ENCODE results near the gene CASP8. TPM values are rescaled to one million over a fixed set of nuclear protein-coding genes. Genes with fewer than 3 reads are reported as not detected.
A peak's percentile ranks its signal among the peaks of the same experiment; 100 is the strongest.

The CASP8 gene
- total RNA-seq = 10 to 100 TPM; 62.7 to 63.2 TPM

DNA sequence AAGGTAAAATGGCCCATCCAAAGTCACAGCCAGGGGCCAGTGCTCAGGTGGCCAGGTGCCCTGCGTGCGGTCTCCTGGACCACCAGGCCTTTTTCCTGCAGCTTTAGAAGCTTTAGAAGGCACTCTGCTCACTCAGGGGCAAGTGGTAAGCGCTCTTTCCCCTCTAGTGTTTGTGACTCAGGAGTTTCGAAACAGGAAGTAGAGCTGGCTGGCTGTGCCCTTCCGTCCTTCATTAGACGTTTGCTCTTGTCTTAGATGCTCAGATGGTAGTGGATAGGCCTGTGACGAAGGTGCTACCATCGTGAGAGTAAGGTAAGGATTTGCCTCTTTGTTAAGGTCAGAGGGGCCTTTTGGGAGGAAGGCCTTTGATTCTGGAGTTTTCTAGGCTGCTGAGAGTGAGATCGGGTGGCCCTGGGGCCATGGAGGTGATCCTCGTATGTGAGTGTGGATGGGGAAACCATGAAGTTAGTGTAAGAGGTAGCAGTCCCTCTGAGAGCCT lies at the start of gene CASP8:
TSS of gene CASP8 (plus strand) at position 235 of the 499 bp plus-strand sequence. CDS start 5,951 bp downstream, outside the sequence.
- peak within 1 kb of the TSS; percentile 96 for H3K27ac Mint-ChIP-seq

DNA sequence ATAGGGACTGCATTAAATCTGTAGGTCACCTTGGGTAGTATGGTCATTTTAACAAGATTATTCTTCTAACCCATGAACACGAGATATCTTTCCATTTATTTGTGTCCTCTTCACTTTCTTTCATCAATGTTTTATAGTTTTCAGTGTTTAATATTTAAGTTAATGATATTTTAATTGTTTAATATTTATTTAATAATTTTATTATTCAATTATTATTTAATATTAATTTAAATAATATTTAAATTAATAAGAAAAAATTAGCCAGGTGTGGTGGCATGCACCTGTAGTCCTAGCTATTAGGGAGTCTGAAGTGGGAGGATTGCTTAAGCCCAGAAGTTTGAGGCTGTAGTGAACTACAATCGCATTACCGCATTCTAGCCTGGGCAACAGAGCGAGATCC lies 44.4 kb upstream of the CASP8 start:
- Mint-ChIP-seq H3K27ac (no peak overlapping the region), H3K4me3 (no peak overlapping the region), H3K27me3 (ENCODE audit: low read depth) (no peaks in the 10 kb centered on the region), H3K9me3 (ENCODE audit: insufficient read depth) (no peaks in the 10 kb centered on the region), H3K36me3 (ENCODE audit: low read depth) (peaks cover 45% of the 10 kb centered on the region), H3K4me1 (ENCODE audit: low read depth) (peaks cover 32% of the 10 kb centered on the region)
- CTCF ChIA-PET = interaction anchor here (1.7 kb wide), 1 partner anchor 16 kb away, joined by 4 read pairs; no protein-coding TSS in a partner anchor
- POLR2A ChIA-PET = no interaction called here
- no peak for DNase-seq
- no peak for ATAC-seq

More for the DNA sequence above, at the start of gene CASP8:
- ATAC-seq = peak; percentile 44
- H3K9me3 Mint-ChIP-seq (ENCODE audit: insufficient read depth) = no peaks in the 10 kb centered on the region
- ChIA-PET CTCF (interaction anchor here (1.0 to 5.9 kb wide), 11 partner anchors 9 to 143 kb away, joined by 3 to 100 read pairs (median 6); partner anchors contain the start of gene CASP10), POLR2A (interaction anchor here (0.6 to 13.5 kb wide), 27 partner anchors 9 to 1006 kb away, joined by 3 to 221 read pairs (median 5); partner anchors contain the start of genes CASP10, CFLAR, CLK1 and NIF3L1)
- H3K4me1 Mint-ChIP-seq (ENCODE audit: low read depth) = peaks cover 74% of the 10 kb centered on the region
- no peaks in the 10 kb centered on the region for H3K27me3 Mint-ChIP-seq (ENCODE audit: low read depth)
- peaks cover 30% of the 10 kb centered on the region for H3K36me3 Mint-ChIP-seq (ENCODE audit: low read depth)
- peak within 1 kb of the TSS; percentile 92 for H3K4me3 Mint-ChIP-seq
- peak; percentile 83 for DNase-seq

DNA sequence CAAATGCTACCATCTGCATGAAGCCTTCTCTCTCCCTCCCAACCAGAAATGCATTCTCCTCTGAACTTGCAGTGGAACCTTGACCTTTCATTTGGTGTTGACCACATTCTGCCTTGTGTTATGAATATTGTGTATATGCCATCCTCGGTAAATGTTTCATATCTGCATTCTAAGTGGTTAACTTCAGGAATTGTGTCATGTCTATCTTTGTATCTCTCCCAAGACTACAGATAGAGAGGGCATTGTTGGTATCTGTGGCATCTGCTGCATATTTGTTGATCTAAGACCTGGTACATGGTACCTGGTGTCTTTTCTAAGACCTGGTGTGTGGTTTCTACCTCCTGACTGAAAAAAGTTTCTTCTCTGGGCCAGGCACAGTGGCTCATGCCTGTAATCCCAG lies 43.4 kb upstream of the CASP8 start:
- DNase-seq (no peak), ATAC-seq (no peak)
- POLR2A ChIA-PET = no interaction called here
- Mint-ChIP-seq H3K27ac (no peak overlapping the region), H3K27me3 (ENCODE audit: low read depth) (no peaks in the 10 kb centered on the region), H3K36me3 (ENCODE audit: low read depth) (peaks cover 49% of the 10 kb centered on the region), H3K4me3 (no peak overlapping the region), H3K4me1 (ENCODE audit: low read depth) (peaks cover 32% of the 10 kb centered on the region), H3K9me3 (ENCODE audit: insufficient read depth) (no peaks in the 10 kb centered on the region)
- CTCF ChIA-PET = interaction anchor here (1.7 kb wide), 1 partner anchor 15 kb away, joined by 4 read pairs; no protein-coding TSS in a partner anchor

DNA sequence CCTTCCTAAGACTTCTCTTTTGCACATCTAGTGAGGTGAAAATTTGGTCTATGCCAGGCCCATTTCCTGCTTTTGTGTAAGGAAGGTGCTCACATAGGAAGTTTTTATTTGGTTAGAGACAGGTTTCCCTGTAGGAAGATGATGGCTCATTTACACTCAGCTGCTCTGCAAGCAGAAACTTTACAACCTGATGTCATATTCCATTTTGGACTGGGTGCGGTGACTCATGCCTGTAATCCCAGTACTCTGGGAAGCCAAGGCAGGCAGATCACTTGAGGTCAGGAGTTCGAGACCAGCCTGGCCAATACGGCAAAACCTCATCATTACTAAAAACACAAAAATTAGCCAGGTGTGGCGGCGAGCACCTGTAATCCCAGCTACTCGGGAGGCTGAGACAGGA lies 41.6 kb upstream of the CASP8 start:
- ChIA-PET CTCF (interaction anchor here (1.0 to 6.3 kb wide), 3 partner anchors 14 to 36 kb away, joined by 4 to 72 read pairs (median 5); partner anchors contain the start of gene CASP10), POLR2A (no interaction called here)
- DNase-seq (peak; percentile 14), ATAC-seq (no peak)
- Mint-ChIP-seq H3K27me3 (ENCODE audit: low read depth) (no peaks in the 10 kb centered on the region), H3K27ac (peak overlapping the region; percentile 9), H3K4me3 (no peak overlapping the region), H3K36me3 (ENCODE audit: low read depth) (peaks cover 61% of the 10 kb centered on the region), H3K9me3 (ENCODE audit: insufficient read depth) (no peaks in the 10 kb centered on the region), H3K4me1 (ENCODE audit: low read depth) (peaks cover 39% of the 10 kb centered on the region)

DNA sequence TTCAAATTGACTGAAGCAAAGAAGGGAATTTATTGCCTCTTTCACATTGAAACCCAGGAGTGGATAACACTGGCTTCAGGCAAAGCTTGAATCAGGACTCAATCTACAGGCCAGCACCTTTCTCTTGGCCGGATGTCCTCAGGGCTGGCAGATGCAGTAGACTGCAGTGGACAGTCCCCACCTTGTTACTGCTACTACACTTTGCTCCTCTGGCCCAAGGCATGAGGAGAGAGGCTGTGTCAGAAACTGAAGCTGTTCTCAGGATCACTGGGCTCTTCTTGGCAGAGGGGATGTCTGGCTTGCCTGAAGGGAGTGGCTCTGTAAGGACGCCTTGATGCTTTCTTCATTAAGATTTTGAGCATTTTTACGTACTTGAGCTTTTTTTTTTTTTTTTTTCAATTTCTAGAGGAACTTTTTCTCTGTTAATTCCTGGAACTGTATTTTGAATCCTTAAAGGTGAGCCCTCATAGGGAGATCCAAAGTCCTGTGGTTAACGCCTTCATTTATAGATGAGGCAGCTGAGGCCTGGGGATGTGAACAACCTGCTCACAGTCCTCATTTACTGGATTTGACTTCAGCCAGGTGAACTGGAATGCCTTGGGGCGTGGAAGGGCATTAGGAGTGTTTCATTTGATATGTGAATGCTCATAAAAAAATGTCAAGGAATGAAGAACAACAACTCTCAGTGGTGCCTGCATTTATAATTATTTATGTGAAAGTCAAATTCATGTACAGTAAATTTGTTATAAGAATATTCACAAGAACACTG lies 40.8 kb upstream of the CASP8 start:
- ChIA-PET POLR2A (interaction anchor here (0.7 to 1.9 kb wide), 2 partner anchors 13 to 37 kb away, joined by 3 to 6 read pairs; partner anchors contain the start of gene CASP10), CTCF (interaction anchor here (1.1 to 6.3 kb wide), 3 partner anchors 13 to 42 kb away, joined by 3 to 72 read pairs (median 29); partner anchors contain the start of gene CASP10)
- H3K4me1 Mint-ChIP-seq (ENCODE audit: low read depth) = peaks cover 37% of the 10 kb centered on the region
- peak overlapping the region; percentile 9 for H3K27ac Mint-ChIP-seq
- no peaks in the 10 kb centered on the region for H3K9me3 Mint-ChIP-seq (ENCODE audit: insufficient read depth)
- H3K27me3 Mint-ChIP-seq (ENCODE audit: low read depth) = no peaks in the 10 kb centered on the region
- ATAC-seq = no peak
- DNase-seq = no peak
- peaks cover 62% of the 10 kb centered on the region for H3K36me3 Mint-ChIP-seq (ENCODE audit: low read depth)
- H3K4me3 Mint-ChIP-seq = no peak overlapping the region

DNA sequence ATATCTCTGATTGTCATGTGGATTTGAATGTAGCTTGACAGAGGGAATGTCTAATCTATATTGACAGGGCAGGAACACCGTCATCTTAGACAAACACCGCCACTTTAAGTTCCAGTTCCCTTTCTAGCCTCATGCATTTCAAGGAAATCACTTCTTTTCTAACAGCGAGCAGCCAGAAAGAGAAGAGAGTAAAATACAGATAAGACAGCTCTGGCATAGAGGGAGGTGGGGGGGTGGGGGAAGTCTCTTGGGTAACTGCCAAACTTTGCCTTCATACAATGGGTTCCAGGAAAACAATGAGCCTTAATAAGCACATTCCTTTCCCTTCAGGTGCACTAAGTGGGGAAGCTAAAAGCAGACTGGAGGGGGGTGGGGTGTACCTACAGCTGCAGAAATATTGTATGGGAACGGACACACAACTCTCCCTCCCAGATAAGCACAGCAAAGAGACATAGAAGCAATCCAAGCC lies 40.2 kb upstream of the CASP8 start:
- H3K9me3 Mint-ChIP-seq (ENCODE audit: insufficient read depth) = no peaks in the 10 kb centered on the region
- H3K27ac Mint-ChIP-seq = peak overlapping the region; percentile 39

DNA sequence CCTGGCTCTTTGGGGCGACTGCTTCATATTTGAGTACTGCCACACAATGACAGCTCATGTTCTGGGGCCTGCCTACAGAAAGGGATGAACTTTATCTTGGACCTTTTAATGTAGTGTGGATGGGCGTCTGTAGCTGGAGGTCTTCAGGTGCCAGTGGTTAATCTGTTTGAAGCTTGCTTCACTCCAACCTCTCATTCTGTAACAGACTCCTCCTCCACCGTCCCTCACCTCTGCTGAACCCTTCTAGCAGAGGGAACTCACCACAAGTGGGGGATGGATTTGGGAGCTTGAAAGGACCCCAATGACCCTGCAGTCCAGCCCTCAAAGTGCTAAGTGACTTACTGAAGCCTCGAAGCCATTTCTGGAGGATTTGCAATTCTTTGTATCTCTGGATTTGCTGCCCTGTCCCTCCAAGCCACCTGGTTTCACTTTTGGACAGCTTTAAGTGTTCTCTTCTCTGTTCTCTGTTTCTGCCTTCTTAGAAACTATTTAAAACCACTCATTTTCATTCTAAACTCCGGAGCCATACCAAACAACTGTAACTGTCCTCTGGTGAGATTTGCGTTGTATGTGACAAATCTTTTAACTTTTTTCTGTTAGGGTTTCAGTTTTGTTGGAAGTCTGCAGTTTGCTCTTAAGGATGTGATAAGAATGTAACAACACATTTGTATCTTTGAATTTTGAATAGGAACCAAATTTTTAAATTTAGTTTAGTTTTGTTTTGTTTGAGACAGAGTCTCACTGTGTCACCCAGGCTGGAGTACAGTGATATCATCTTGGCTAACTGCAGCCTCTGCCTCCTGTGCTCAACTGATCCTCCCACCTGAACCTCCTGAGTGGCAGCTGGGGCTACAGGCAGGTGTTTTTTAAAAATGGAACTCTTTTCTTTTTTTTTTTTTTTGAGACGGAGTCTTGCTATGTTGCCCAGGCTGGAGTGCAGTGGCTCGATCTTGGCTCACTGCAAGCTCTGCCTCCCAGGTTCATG lies 37.0 kb upstream of the CASP8 start:
- CTCF ChIA-PET = interaction anchor here (1.1 to 6.3 kb wide), 5 partner anchors 9 to 46 kb away, joined by 4 to 72 read pairs (median 7); partner anchors contain the start of gene CASP10

More for the DNA sequence above, 40.2 kb upstream of the CASP8 start:
- peaks cover 39% of the 10 kb centered on the region for H3K4me1 Mint-ChIP-seq (ENCODE audit: low read depth)
- ATAC-seq = no peak
- no peak for DNase-seq
- POLR2A ChIA-PET = interaction anchor here (1.4 to 1.9 kb wide), 2 partner anchors 12 to 13 kb away, joined by 3 to 6 read pairs; no protein-coding TSS in a partner anchor
- H3K36me3 Mint-ChIP-seq (ENCODE audit: low read depth) = peaks cover 66% of the 10 kb centered on the region
- H3K4me3 Mint-ChIP-seq = no peak overlapping the region
- H3K27me3 Mint-ChIP-seq (ENCODE audit: low read depth) = no peaks in the 10 kb centered on the region
- CTCF ChIA-PET = interaction anchor here (1.0 to 6.3 kb wide), 5 partner anchors 8 to 319 kb away, joined by 3 to 72 read pairs (median 4); partner anchors contain the start of gene CASP10

DNA sequence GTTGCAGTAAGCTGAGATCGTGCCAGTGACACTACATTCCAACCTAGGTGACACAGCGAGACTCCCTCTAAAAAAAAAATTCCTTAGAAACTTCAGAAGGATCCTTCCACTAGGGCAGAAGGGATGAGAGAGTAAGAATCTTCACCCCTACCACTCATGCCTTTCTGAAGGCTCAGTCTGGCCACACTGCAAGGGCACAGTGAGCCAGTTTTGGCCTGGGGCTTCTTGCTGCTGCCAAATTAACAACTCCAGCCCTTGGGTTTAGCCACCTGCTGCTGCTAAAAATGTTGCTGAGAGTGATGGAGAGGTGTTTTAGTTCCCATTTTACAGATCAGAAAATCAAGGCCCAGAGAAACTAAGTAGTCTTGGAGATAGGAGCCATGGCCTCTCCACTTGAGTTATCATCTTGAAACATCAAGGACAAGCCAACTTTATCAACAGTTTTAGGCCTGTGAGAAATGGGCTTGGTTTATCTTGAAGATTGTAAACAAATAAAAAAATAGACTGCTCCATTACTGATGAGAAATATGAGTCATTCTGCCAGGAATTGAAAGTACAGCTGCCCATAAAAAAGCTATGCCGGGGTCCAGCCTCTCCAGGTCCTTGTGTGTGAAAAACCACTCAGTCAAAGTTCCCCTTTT lies 31.9 kb upstream of the CASP8 start:
- H3K27ac Mint-ChIP-seq = peak overlapping the region; percentile 78
- no peak for DNase-seq
- H3K36me3 Mint-ChIP-seq (ENCODE audit: low read depth) = peaks cover 8% of the 10 kb centered on the region
- ATAC-seq = no peak
- H3K4me1 Mint-ChIP-seq (ENCODE audit: low read depth) = peaks cover 49% of the 10 kb centered on the region
- peak overlapping the region; percentile 34 for H3K4me3 Mint-ChIP-seq
- no peaks in the 10 kb centered on the region for H3K27me3 Mint-ChIP-seq (ENCODE audit: low read depth)
- POLR2A ChIA-PET = interaction anchor here (1.1 to 1.8 kb wide), 2 partner anchors 32 to 45 kb away, joined by 4 read pairs; partner anchors contain the start of genes CASP10 and CASP8
- no peaks in the 10 kb centered on the region for H3K9me3 Mint-ChIP-seq (ENCODE audit: insufficient read depth)
- CTCF ChIA-PET = interaction anchor here (1.3 to 3.9 kb wide), 3 partner anchors 33 to 51 kb away, joined by 3 to 36 read pairs (median 7); partner anchors contain the start of gene CASP10

More for the DNA sequence above, 37.0 kb upstream of the CASP8 start:
- peaks cover 49% of the 10 kb centered on the region for H3K36me3 Mint-ChIP-seq (ENCODE audit: low read depth)
- peak overlapping the region; percentile 23 for H3K4me3 Mint-ChIP-seq
- ATAC-seq (peak; percentile 46), DNase-seq (no peak)
- peak overlapping the region; percentile 78 for H3K27ac Mint-ChIP-seq
- H3K4me1 Mint-ChIP-seq (ENCODE audit: low read depth) = peaks cover 44% of the 10 kb centered on the region
- H3K27me3 Mint-ChIP-seq (ENCODE audit: low read depth) = no peaks in the 10 kb centered on the region
- no peaks in the 10 kb centered on the region for H3K9me3 Mint-ChIP-seq (ENCODE audit: insufficient read depth)
- POLR2A ChIA-PET = interaction anchor here (1.0 kb wide), 1 partner anchor 41 kb away, joined by 4 read pairs; the partner anchor contains the start of gene CASP10

DNA sequence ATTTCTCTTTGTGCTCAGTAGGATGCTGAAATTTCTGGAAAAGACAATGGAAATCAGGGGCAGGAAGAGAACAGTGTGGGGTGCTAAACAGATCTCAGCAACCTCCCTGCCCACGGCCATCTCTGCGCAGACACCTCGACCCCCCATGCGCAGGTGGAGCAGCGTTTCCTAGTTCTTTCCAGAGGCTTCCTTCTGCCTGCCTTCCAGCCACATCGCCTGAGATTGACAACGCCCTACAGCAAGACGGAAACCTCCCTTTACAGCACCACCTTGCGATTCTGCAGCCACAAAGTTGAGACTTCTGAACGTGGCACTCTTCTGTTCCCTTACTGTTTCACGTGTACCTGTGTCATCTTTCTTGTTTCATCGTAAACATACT lies 31.4 kb upstream of the CASP8 start:
- POLR2A ChIA-PET = interaction anchor here (1.1 to 2.0 kb wide), 2 partner anchors 31 to 46 kb away, joined by 4 to 8 read pairs; partner anchors contain the start of genes CASP10 and CASP8
- no peaks in the 10 kb centered on the region for H3K9me3 Mint-ChIP-seq (ENCODE audit: insufficient read depth)
- peaks cover 46% of the 10 kb centered on the region for H3K4me1 Mint-ChIP-seq (ENCODE audit: low read depth)

More for the DNA sequence above, 31.4 kb upstream of the CASP8 start:
- Mint-ChIP-seq H3K36me3 (ENCODE audit: low read depth) (peaks cover 9% of the 10 kb centered on the region), H3K4me3 (peak overlapping the region; percentile 34), H3K27ac (peak overlapping the region; percentile 78), H3K27me3 (ENCODE audit: low read depth) (no peaks in the 10 kb centered on the region)
- CTCF ChIA-PET = interaction anchor here (1.0 to 3.9 kb wide), 5 partner anchors 24 to 51 kb away, joined by 3 to 36 read pairs (median 4); partner anchors contain the start of gene CASP10
- ATAC-seq (no peak), DNase-seq (peak; percentile 41)
